SKM-1 treated with dmso at 0.1 percent for 144 hours (cell line): ENCODE data around the gene ASPN.
"Not testable (repeated sequence)": the region's sequence is repeated elsewhere in the genome, so short reads cannot be mapped to it uniquely, and the experiment has no call there.

Source experiments
- DNase-seq: peaks from one replicate; lab custom pipeline; 2025; ENCODE audit not compliant: unreplicated experiment; lab: John Stamatoyannopoulos, UW

The ASPN gene

GRCh38 chr9:92422611-92423338 is 59.5 kb downstream of the ASPN start:
- no peak for DNase-seq

- DNase-seq: no peak
These were observed 67.7 kb downstream of the ASPN start for GRCh38 chr9:92414566-92414965.

GRCh38 chr9:92411157-92411556 is 71.1 kb downstream of the ASPN start:
- DNase-seq: not testable (repeated sequence)

GRCh38 chr9:92408747-92409478 is 73.4 kb downstream of the ASPN start:
- no peak for DNase-seq

- DNase-seq: no peak
These were observed 74.5 kb downstream of the ASPN start for GRCh38 chr9:92407818-92408217.

GRCh38 chr9:92406477-92406876 is 75.8 kb downstream of the ASPN start:
- peak; percentile 43 for DNase-seq
